Dermis blood vessel endothelial cell (primary cell): Measurements from ENCODE around the gene AVL9. TPM values are rescaled to one million over a fixed set of nuclear protein-coding genes. Genes with fewer than 3 reads are reported as not detected.
A peak's percentile ranks its signal among the peaks of the same experiment; 100 is the strongest.

ENCODE experiments used
- DNase-seq: peaks from one replicate; pipeline ENCODE4 v3.0.0; 2010
- total RNA-seq: library from RNA; depleted of rRNA; stranded (reverse); fragments of >200 nt; gene quantifications from 2 replicates; pipeline ENCODE4 v1.2.3, GENCODE V29; 2014

Gene AVL9
- total RNA-seq, 1 donor from 2014 or later, result 81.9 TPM

DNA sequence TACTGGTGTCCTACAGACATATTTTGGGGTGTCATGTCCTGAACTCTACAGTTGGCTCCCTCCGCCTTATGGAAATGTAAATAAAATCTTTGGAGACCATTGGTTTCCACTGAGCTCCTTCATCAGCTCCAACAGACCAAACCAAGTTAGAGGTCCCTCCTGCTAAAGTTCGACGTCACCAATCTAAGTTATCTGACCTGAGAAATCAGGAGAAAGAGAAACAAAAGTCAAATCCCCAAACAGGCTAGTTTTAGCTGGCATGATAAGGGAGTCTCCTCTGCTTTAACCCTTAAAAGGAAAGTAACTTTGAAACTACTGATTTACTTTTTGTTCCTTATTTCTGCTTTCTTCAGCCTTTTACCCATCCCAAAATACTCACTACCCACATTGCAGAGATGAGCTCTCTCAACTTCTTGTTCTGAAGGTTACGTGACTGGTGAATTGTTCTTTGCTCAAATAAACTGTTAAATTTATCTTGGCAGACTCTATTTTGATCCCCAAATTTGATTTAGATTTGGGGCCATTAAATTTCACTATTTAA lies 39.9 kb downstream of the AVL9 start:
- no peak for DNase-seq

DNA sequence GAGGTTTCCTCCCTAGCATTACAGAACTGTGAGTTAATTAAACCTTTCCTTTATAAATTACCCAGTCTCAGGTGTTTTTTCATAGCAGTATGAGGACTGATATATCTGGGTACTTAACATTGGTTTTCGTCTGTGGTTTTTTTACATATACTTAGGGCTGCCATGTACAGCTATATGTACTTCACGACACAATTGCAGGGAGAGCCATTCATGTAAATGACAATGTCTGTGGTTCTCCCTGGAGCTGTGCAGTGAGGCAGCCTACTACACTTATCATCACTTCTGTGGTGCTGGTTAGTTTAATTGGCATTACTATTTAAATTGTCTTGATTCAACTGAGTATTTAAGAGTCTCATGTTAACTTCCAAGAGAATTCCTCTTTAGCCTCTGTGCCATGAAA lies 40.7 kb downstream of the AVL9 start:
- no peak for DNase-seq

DNA sequence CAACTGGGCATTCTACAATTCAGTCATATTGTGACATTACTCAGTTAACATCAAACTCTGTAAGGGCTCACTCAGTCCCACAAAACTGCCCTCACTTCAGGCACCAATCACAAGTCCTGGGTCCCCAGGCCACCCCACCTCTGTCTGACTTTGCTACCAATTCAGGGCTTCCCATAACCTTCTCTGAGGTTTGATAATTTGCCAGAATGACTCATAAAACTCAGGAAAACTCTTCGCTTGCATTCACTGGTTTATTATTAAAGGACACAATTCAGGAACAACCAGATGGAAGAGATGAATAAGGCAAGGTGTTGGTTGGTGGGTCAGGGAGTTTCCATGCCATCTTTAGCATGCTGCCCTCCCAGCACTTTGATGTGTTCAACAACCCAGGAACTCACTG lies 41.3 kb downstream of the AVL9 start:
- DNase-seq, result peak; percentile 90

DNA sequence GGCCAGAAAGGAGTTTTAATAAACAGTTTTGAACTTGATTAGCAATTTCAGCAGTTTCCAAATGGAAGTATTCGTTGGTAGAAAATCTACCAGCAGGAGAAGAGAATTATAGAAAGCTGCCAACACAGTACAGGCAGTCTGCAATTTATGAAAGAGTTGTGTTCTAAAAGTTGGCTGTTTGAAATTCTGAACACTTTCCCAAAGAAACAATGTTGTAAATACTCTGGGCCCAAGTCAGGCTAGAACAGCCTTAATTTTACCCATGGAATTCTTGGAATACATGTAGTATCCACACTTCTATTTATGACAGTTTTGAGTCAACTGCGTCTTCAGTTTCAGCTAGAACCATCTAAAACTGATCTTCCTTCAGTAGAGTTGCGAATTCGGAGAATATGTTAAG lies 42.5 kb downstream of the AVL9 start:
- no peak for DNase-seq

GRCh38 chr7:32539366-32539765 lies 44.1 kb downstream of the AVL9 start:
- no peak for DNase-seq

DNA sequence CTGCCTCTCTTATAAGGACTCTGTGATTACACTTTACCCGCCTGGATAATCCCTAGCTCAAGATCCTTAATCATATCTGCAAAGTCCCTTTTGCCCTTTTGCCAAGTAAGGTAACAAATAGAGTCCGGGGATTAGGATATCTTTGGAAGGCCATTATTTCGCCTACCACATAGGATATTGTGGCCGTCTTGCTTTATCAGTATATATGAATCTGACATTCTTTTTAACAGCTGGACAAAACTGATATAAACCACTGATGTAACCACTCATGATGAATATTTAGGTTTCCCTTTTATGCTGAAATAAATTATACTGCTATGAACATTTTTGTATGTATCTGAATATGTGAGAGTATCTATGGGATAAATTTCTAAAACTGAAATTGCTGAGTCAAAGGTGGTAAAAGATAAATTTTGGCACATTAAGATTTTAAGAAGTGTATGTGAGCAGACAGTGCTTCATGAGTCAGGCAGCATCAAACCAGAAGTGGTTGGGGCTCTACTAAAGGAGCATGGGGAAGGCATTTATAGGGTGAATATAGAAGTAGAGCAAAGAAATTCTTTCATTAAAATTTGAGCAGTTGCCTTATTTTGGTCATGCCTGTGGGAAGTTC lies 44.7 kb downstream of the AVL9 start:
- no peak for DNase-seq

DNA sequence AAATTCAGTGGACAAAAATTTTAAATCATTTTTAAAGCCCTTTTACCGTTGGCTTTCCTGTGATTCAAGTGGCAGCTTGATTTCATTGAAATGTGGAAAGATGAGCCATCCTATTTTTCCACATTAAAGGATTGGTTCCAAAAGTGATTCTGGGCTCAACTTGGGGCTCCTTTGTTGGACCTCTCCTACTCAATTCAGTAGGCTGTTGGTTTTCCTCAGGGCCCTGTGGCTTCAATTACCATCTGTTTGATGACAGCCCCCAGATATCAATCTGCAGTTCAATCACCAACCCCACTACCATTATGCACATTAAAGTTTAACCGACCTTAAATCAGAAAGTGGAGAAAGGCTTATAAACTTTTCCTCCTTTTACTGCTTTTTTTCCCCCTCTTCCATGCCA lies 47.3 kb downstream of the AVL9 start:
- DNase-seq, result no peak

GRCh38 chr7:32559480-32559879 lies 64.2 kb downstream of the AVL9 start:
- no peak for DNase-seq

DNA sequence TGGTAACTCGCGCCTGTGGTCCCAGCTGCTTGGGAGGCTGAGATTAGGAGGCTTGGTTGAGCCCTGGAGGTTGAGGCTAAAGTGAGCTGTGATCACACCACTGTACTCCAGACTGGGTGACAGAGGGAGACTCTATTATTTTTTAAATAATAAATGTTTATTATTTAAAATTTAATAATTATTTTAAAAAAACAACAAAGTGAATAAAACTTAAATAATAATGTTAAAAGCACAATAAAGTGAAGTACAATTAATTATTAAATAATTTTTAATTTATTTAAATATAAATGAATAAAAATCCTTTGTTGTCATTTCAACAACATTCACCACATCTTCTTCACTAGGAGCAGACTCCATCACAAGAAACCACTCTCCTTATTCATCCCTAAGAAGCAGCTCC lies 64.8 kb downstream of the AVL9 start:
- no peak for DNase-seq

DNA sequence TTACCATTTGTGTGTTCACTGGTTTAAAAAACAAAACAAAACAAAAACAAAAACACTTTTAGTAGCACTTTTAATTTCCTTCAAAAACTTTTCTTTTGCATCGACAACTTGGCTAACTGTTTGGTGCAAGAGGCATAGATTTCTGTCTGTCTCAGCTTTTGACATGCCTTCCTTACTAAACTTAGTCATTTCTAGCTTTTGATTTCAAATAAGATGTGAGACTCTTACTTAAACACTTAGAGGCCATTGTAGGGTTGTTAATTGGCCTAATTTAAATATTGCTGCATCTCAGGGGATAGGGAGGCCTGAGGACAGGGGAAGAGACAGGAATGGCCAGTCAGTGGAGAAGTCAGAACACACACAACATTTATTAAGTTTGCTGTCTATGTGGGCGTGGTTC lies 66.3 kb downstream of the AVL9 start:
- no peak for DNase-seq

GRCh38 chr7:32564542-32564941 lies 69.3 kb downstream of the AVL9 start:
- peak; percentile 47 for DNase-seq

DNA sequence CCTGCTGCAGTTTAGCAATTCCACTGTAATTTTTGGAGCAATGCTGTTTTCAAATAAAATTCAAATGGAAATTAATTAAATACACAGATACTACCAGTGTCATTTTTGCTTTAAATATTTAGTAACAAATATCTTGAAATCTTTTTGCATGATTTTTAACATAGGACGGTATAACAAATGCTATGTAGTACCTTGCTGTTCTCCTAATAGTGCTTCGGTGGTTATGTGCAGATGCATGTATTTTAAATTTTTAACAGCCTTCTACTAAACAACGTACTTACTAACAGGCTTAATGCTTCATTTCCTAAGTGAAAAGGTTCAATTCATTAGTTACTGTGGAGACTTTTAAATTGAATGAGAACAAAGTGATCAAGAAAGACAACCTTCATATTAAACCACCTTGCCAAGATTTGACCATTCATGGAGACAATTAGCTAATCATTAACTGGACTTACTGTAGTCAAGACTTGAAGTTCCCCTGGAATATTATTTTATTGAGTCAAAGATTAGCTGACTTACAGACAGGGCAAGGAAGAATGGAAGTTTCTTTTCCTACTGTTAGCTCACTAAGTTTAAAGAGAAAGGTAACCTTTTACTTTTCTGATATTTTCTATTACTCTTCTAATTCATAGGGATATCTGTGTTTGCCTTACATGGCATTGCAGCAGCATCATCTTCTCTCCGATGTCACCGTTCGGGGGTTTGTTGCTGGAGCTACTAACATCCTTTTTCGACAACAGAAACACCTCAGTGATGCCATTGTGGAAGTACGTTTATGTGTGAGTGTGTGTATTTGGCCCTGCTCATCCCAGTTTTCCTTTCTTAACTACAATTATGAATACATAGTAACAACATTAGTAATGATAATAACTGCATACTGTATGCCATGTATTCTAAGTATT lies 74.3 kb downstream of the AVL9 start:
- DNase-seq, result no peak

DNA sequence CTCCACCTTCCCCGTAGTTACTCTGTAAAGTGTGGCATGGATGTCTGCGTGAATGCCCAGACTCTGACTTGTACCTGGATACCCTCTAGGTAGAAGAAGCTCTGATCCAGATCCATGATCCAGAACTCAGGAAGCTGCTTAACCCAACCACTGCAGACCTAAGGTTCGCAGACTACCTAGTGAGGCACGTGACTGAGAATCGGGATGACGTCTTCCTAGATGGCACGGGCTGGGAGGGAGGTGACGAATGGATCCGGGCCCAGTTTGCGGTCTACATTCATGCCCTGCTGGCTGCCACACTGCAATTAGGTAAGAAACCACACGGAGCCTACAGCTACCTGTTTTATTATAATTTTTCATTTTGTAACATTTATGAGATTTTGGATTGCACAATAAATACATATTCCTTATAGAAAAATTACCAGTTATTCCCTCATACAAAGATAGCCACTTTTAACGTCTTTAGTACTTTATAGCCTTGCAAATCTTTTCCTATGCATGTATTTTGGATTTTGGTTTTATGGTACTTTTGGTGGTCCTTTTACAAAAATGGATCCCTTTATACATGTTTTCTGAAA lies 77.9 kb downstream of the AVL9 start:
- DNase-seq, result no peak

- DNase-seq, result peak; percentile 55
These were observed 79.3 kb downstream of the AVL9 start for GRCh38 chr7:32574626-32575025.

- no peak for DNase-seq
These were observed 82.1 kb downstream of the AVL9 start for GRCh38 chr7:32577421-32577820.

GRCh38 chr7:32579776-32580175 lies 84.5 kb downstream of the AVL9 start:
- DNase-seq, result no peak

- DNase-seq, result no peak
These were observed 85.4 kb downstream of the AVL9 start for GRCh38 chr7:32580646-32581045.

DNA sequence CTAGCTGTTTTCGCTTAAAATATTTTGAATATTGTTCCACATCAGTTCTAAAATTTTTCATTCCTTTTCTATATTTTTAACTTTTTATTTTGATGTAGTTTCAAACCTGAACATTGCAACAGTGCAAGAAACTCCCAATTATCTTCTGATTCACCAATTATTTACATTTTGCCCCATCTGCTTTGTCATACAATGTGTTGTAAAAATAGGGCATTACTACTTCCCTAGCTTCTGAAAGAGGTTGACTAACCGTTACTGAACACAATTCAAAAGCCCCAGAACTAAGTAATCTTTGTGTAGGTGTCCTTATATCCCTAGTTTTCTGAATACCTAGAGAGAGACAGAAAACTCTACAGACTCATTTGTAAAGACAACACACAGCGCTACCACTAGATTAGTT lies 86.7 kb downstream of the AVL9 start:
- DNase-seq, result no peak

GRCh38 chr7:32583791-32584190 lies 88.5 kb downstream of the AVL9 start:
- no peak for DNase-seq

GRCh38 chr7:32586291-32587221 lies 91.3 kb downstream of the AVL9 start:
- DNase-seq, result peak; percentile 92

GRCh38 chr7:32587411-32587948 lies 92.2 kb downstream of the AVL9 start:
- peak; percentile 85 for DNase-seq

GRCh38 chr7:32588657-32589056 lies 93.4 kb downstream of the AVL9 start:
- DNase-seq, result peak; percentile 85
